HepG2 (cell line): ENCODE measurements around the gene ADGRG1. TPM values are rescaled to one million over a fixed set of nuclear protein-coding genes. Genes with fewer than 3 reads are reported as not detected.
A peak's percentile ranks its signal among the peaks of the same experiment; 100 is the strongest.

Experiments used
- ARHGAP35 ChIP-seq: sonication (generic); formaldehyde crosslinking; IDR thresholded peaks from 2 replicates; pipeline ENCODE4 v1.9.0; 2022; ENCODE audit warnings: mild to moderate bottlenecking, inconsistent platforms, moderate library complexity, missing genetic modification reagents, borderline replicate concordance
- ATF6 ChIP-seq: sonication (generic); formaldehyde crosslinking; conservative IDR thresholded peaks from 2 replicates; pipeline ENCODE4 v1.4.0; 2020; ENCODE audit warnings: missing genetic modification reagents
- ATF7-NPFF ChIP-seq: sonication (generic); formaldehyde crosslinking; IDR thresholded peaks from 2 replicates; pipeline ENCODE4 v1.8.1; 2023; ENCODE audit warnings: mild to moderate bottlenecking, low read depth, missing genetic modification reagents, moderate library complexity
- CENPT ChIP-seq: sonication (generic); formaldehyde crosslinking; IDR thresholded peaks from 2 replicates; pipeline ENCODE4 v1.8.0; 2022; ENCODE audit warnings: low read depth, mild to moderate bottlenecking, moderate library complexity, missing genetic modification reagents
- DDIT3 ChIP-seq: sonication (generic); formaldehyde crosslinking; IDR thresholded peaks from 2 replicates; pipeline ENCODE4 v1.4.0; 2020; ENCODE audit warnings: mild to moderate bottlenecking, missing genetic modification reagents
- ETV5 ChIP-seq: IDR thresholded peaks from 2 replicates; pipeline ENCODE4 v1.6.1; 2018; ENCODE audit warnings: missing biosample characterization, missing genetic modification reagents, inconsistent platforms, borderline replicate concordance
- FOXO4 ChIP-seq: sonication (generic); formaldehyde crosslinking; conservative IDR thresholded peaks from 2 replicates; pipeline ENCODE4 v1.8.1; 2023; ENCODE audit warnings: missing genetic modification reagents
- HOXA5 ChIP-seq: sonication (generic); formaldehyde crosslinking; IDR thresholded peaks from 2 replicates; pipeline ENCODE4 v1.4.0; 2020; ENCODE audit warnings: missing genetic modification reagents
- KLF11 ChIP-seq: IDR thresholded peaks from 2 replicates; pipeline ENCODE4 v1.6.1; 2016; ENCODE audit warnings: missing compliant biosample characterization
- MAFF ChIP-seq: IDR thresholded peaks from 2 replicates; pipeline ENCODE4 v1.6.1; 2011; ENCODE audit warnings: low read depth, low read length, improper control_type of control experiment
- MAFK ChIP-seq, 2 experiments: IDR thresholded peaks in 1 of 2; conservative IDR thresholded peaks in 1 of 2; 2 replicates each; pipeline ENCODE4 v1.6.1; 2011; ENCODE audit warnings: improper control_type of control experiment in 2 of 2, low read length in 2 of 2
- MLLT10 ChIP-seq: sonication (generic); formaldehyde crosslinking; IDR thresholded peaks from 2 replicates; pipeline ENCODE4 v1.4.0; 2020; ENCODE audit warnings: missing genetic modification reagents
- NR2C2 ChIP-seq: sonication (generic); formaldehyde crosslinking; IDR thresholded peaks from 2 replicates; pipeline ENCODE4 v1.4.0; 2020; ENCODE audit warnings: missing genetic modification reagents, mild to moderate bottlenecking, moderate library complexity, borderline replicate concordance
- PAWR ChIP-seq: sonication (generic); formaldehyde crosslinking; IDR thresholded peaks from 2 replicates; pipeline ENCODE4 v1.4.0; 2020; ENCODE audit warnings: missing genetic modification reagents, mild to moderate bottlenecking, borderline replicate concordance
- THAP7 ChIP-seq: sonication (generic); formaldehyde crosslinking; IDR thresholded peaks from 2 replicates; pipeline ENCODE4 v1.8.1; 2023; ENCODE audit warnings: mild to moderate bottlenecking, missing genetic modification reagents
- ZBTB14 ChIP-seq: sonication (generic); formaldehyde crosslinking; IDR thresholded peaks from 2 replicates; pipeline ENCODE4 v1.4.0; 2020; ENCODE audit warnings: missing genetic modification reagents
- ZBTB26 ChIP-seq: IDR thresholded peaks from 2 replicates; pipeline ENCODE4 v1.6.1; 2016; ENCODE audit warnings: missing compliant biosample characterization, missing genetic modification reagents, borderline replicate concordance
- ZFP36L2 ChIP-seq: sonication (generic); formaldehyde crosslinking; IDR thresholded peaks from 2 replicates; pipeline ENCODE4 v1.4.0; 2020; ENCODE audit warnings: missing genetic modification reagents
- ZFP41 ChIP-seq: sonication (generic); formaldehyde crosslinking; IDR thresholded peaks from 2 replicates; pipeline ENCODE4 v1.4.0; 2020; ENCODE audit warnings: mild to moderate bottlenecking, missing genetic modification reagents, borderline replicate concordance
- ZKSCAN1 ChIP-seq: fragments of 150-350 bp; IDR thresholded peaks from 2 replicates; pipeline ENCODE4 v1.6.1; 2014; ENCODE audit warnings: low read length
- ZNF619 ChIP-seq: sonication (generic); formaldehyde crosslinking; IDR thresholded peaks from 2 replicates; pipeline ENCODE4 v1.4.0; 2020; ENCODE audit warnings: mild to moderate bottlenecking, missing genetic modification reagents
- ZNF660 ChIP-seq: sonication (generic); formaldehyde crosslinking; IDR thresholded peaks from 2 replicates; pipeline ENCODE4 v1.5.1; 2020; ENCODE audit warnings: mild to moderate bottlenecking, low read depth, missing genetic modification reagents, borderline replicate concordance
- polyA plus RNA-seq, 8 experiments: library from polyadenylated mRNA; depleted of rRNA in 3 of 8; stranded (reverse) in 7 of 8; unstranded in 1 of 8; fragments of >200 nt; fragmentation: Illumina TruSeq in 4 of 8; extraction: Trizol in 4 of 8; gene quantifications; 2 replicates each; pipeline versions ENCODE4 v1.2.1 to v1.2.3, GENCODE V29; 2011 to 2016; ENCODE audit warnings: low read depth in 4 of 8, missing spikeins in 1 of 8, mixed read lengths in 1 of 8; ENCODE audit not compliant: insufficient read depth in 1 of 8
- total RNA-seq, 5 experiments: library from RNA; depleted of rRNA; stranded (reverse); fragments of >200 nt; fragmentation: Illumina TruSeq; extraction: Trizol; gene quantifications; 2 replicates each; pipeline ENCODE4 v1.2.3, GENCODE V29; 2016; ENCODE audit warnings: low read depth in 1 of 5

Gene ADGRG1
- total and polyA plus RNA-seq, 2 of the 13 experiments (the other 11 are each of a cell fraction or from before 2014, with no cell fraction given), result 2.7 to 5.9 TPM

- TF ChIP-seq PAWR (CRISPR knock-in tag), result no peak
- TF ChIP-seq MAFF, result no peak
- peak; percentile 58; the same call in 1 of the 2 replicates for TF ChIP-seq ZKSCAN1
- peak; percentile 88 for TF ChIP-seq THAP7 (CRISPR knock-in tag)
- TF ChIP-seq FOXO4 (CRISPR knock-in tag), result no peak
- TF ChIP-seq ATF6 (CRISPR knock-in tag), result no peak
- TF ChIP-seq ATF7-NPFF, result peak; percentile 60; the same call in 1 of the 2 replicates
- no peak for TF ChIP-seq CENPT (CRISPR knock-in tag)
- TF ChIP-seq HOXA5 (CRISPR knock-in tag), result peak; percentile 96
- TF ChIP-seq ZFP41, result no peak
- TF ChIP-seq ZFP36L2, result peak; percentile 32; the same call in 1 of the 2 replicates
- no peak for TF ChIP-seq MLLT10 (CRISPR knock-in tag)
- TF ChIP-seq ZBTB26 (CRISPR knock-in tag), result peak; percentile 40; the same call in 1 of the 2 replicates
- peak; percentile 94 for TF ChIP-seq KLF11 (CRISPR knock-in tag)
- no peak for TF ChIP-seq DDIT3 (CRISPR knock-in tag)
- peak; percentile 42; the same call in 1 of the 2 replicates for TF ChIP-seq ETV5 (CRISPR knock-in tag)
- TF ChIP-seq ARHGAP35, result peak; percentile 71; the same call in 1 of the 2 replicates
- no peak for TF ChIP-seq ZNF660 (CRISPR knock-in tag)
- peak; percentile 90; the same call in 1 of the 2 replicates for TF ChIP-seq ZNF619 (CRISPR knock-in tag)
- no peak for TF ChIP-seq ZBTB14 (CRISPR knock-in tag)
- no peak for TF ChIP-seq NR2C2
- 0 out of 4 replicates have a peak, but pooled peaks of 1 of the 2 experiments have one; percentile 5 for TF ChIP-seq MAFK (conservative IDR thresholded peaks at IDR 0.05 in 1 of 2, IDR thresholded peaks at IDR 0.05 in 1 of 2; ENCODE audit: low read length in 2 of 2)
Measured at GRCh38 chr16:57648581-57649442, 20.4 kb downstream of the ADGRG1 start (continued).
